ENCODE measurements around the gene IGFLR1.
A peak's percentile ranks its signal among the peaks of the same experiment; 100 is the strongest.

IGFLR1 gene

GRCh38 chr19:35720648-35721047 lies 21.6 kb downstream of the IGFLR1 start:
- no peak for TF ChIP-seq SP1 (IDR thresholded peaks at IDR 0.05)
- no peak for TF ChIP-seq L3MBTL2 (conservative IDR thresholded peaks at IDR 0.05)
- no peak for TF ChIP-seq SUZ12 (IDR thresholded peaks at IDR 0.05)
- no peak for TF ChIP-seq TARDBP (IDR thresholded peaks at IDR 0.05)
- TF ChIP-seq CTBP1 (IDR thresholded peaks at IDR 0.05; ENCODE audit: borderline replicate concordance): no peak
- CTCF ChIA-PET: no interaction called here
- DNase-seq (ENCODE audit: extremely low spot score): no peak
- POLR2A ChIA-PET: interaction anchor here (0.6 to 2.5 kb wide), 2 partner anchors 20 to 28 kb away, joined by 3 to 10 read pairs; no protein-coding TSS in a partner anchor

GRCh38 chr19:35720163-35720524 lies 22.1 kb downstream of the IGFLR1 start:
- TF ChIP-seq L3MBTL2 (conservative IDR thresholded peaks at IDR 0.05): no peak
- TF ChIP-seq ARNT (IDR thresholded peaks at IDR 0.05): no peak
- TF ChIP-seq FOXM1 (IDR thresholded peaks at IDR 0.05; ENCODE audit: borderline replicate concordance): no peak
- TF ChIP-seq CTBP1 (IDR thresholded peaks at IDR 0.05; ENCODE audit: borderline replicate concordance): no peak
- no peak for TF ChIP-seq SP1 (IDR thresholded peaks at IDR 0.05)
- TF ChIP-seq NFRKB (IDR thresholded peaks at IDR 0.05): no peak
- no peak for TF ChIP-seq PKNOX1 (IDR thresholded peaks at IDR 0.05)
- POLR2A ChIA-PET: interaction anchor here (2.2 to 2.5 kb wide), 2 partner anchors 20 to 25 kb away, joined by 10 read pairs; partner anchors contain the start of genes PSENEN and U2AF1L4
- CTCF ChIA-PET: no interaction called here
- DNase-seq (ENCODE audit: extremely low spot score): no peak

GRCh38 chr19:35719402-35720162 lies 22.7 kb downstream of the IGFLR1 start:
- DNase-seq (ENCODE audit: extremely low spot score): no peak
- ChIA-PET CTCF (no interaction called here), POLR2A (interaction anchor here (1.0 to 2.2 kb wide), 4 partner anchors 21 to 75 kb away, joined by 3 to 10 read pairs (median 8); partner anchors contain the start of genes LIN37, PSENEN and U2AF1L4)
- TF ChIP-seq CTBP1 (IDR thresholded peaks at IDR 0.05; ENCODE audit: borderline replicate concordance): no peak
- TF ChIP-seq FOXM1 (IDR thresholded peaks at IDR 0.05; ENCODE audit: borderline replicate concordance): no peak
- no peak for TF ChIP-seq SP1 (IDR thresholded peaks at IDR 0.05)
- no peak for TF ChIP-seq FOXK2 (IDR thresholded peaks at IDR 0.05)
- TF ChIP-seq LEF1 (IDR thresholded peaks at IDR 0.05; ENCODE audit: borderline replicate concordance): no peak
- TF ChIP-seq HDGF (IDR thresholded peaks at IDR 0.05; ENCODE audit: borderline replicate concordance): no peak
- TF ChIP-seq PKNOX1 (IDR thresholded peaks at IDR 0.05): no peak
- no peak for TF ChIP-seq NFRKB (IDR thresholded peaks at IDR 0.05)
- no peak for TF ChIP-seq SUZ12 (IDR thresholded peaks at IDR 0.05)
- TF ChIP-seq ELF4 (IDR thresholded peaks at IDR 0.05): no peak
- no peak for TF ChIP-seq TARDBP (IDR thresholded peaks at IDR 0.05)
- TF ChIP-seq ARNT (IDR thresholded peaks at IDR 0.05): no peak
- TF ChIP-seq L3MBTL2 (conservative IDR thresholded peaks at IDR 0.05): no peak
- TF ChIP-seq FOXA1 (IDR thresholded peaks at IDR 0.05): no peak
- TF ChIP-seq BHLHE40 (IDR thresholded peaks at IDR 0.05; ENCODE audit: borderline replicate concordance): no peak
- no peak for TF ChIP-seq ZNF384 (IDR thresholded peaks at IDR 0.05)

- ChIA-PET POLR2A (interaction anchor here (1.0 to 2.2 kb wide), 4 partner anchors 22 to 73 kb away, joined by 3 to 10 read pairs (median 8); partner anchors contain the start of genes LIN37, PSENEN and U2AF1L4), CTCF (no interaction called here)
- peak; percentile 30 for DNase-seq (ENCODE audit: extremely low spot score)
- TF ChIP-seq FOXM1 (IDR thresholded peaks at IDR 0.05; ENCODE audit: borderline replicate concordance) (no peak), ELF4 (IDR thresholded peaks at IDR 0.05) (no peak), ARNT (IDR thresholded peaks at IDR 0.05) (no peak), SP1 (IDR thresholded peaks at IDR 0.05) (no peak), SUZ12 (IDR thresholded peaks at IDR 0.05) (no peak), ZNF384 (IDR thresholded peaks at IDR 0.05) (no peak), NFRKB (IDR thresholded peaks at IDR 0.05) (no peak), LEF1 (IDR thresholded peaks at IDR 0.05; ENCODE audit: borderline replicate concordance) (no peak), TARDBP (IDR thresholded peaks at IDR 0.05) (no peak), PKNOX1 (IDR thresholded peaks at IDR 0.05) (no peak)
These were observed 23.8 kb downstream of the IGFLR1 start for GRCh38 chr19:35718345-35719041.

- ChIA-PET CTCF (no interaction called here), POLR2A (interaction anchor here (1.3 to 1.5 kb wide), 2 partner anchors 23 to 31 kb away, joined by 6 to 9 read pairs; partner anchors contain the start of gene LIN37)
- DNase-seq (ENCODE audit: extremely low spot score): peak; percentile 96
- TF ChIP-seq ARNT (IDR thresholded peaks at IDR 0.05) (no peak), ZNF384 (IDR thresholded peaks at IDR 0.05) (no peak), FOXK2 (IDR thresholded peaks at IDR 0.05) (no peak), FOXM1 (IDR thresholded peaks at IDR 0.05; ENCODE audit: borderline replicate concordance) (no peak), NFRKB (IDR thresholded peaks at IDR 0.05) (no peak), LEF1 (IDR thresholded peaks at IDR 0.05; ENCODE audit: borderline replicate concordance) (no peak), SUZ12 (IDR thresholded peaks at IDR 0.05) (no peak), L3MBTL2 (conservative IDR thresholded peaks at IDR 0.05) (no peak), CTBP1 (IDR thresholded peaks at IDR 0.05; ENCODE audit: borderline replicate concordance) (no peak), FOXA1 (IDR thresholded peaks at IDR 0.05) (no peak)
These were observed 24.4 kb downstream of the IGFLR1 start, which contains the start of gene KMT2B for GRCh38 chr19:35717665-35718344. KMT2B (plus strand) TSS chr19:35718003; CDS start chr19:35718019, 16 bp downstream.

Data from HEK293T (cell line).